ENCODE results near the gene MAP4. TPM values are rescaled to one million over a fixed set of nuclear protein-coding genes. Genes with fewer than 3 reads are reported as not detected.

Gene MAP4
- total RNA-seq, 2 donors from 2014 or later, result 152 to 169 TPM

GRCh38 chr3:47849699-47850563, 166.3 kb downstream of the MAP4 start:
- 95 to 96% methylated on average over 19 to 35 of the region's 35 CpGs for whole genome bisulfite sequencing, 2 experiments (ENCODE audit: insufficient coverage in 1 of 2, insufficient read length in 1 of 2)
- H3K4me1 ChIP-seq (ENCODE audit: control insufficient read depth, insufficient read depth, low read length), result no peaks in the 10 kb centered on the region
- H3K9ac ChIP-seq (ENCODE audit: extremely low read depth, low read length, poor library complexity, severe bottlenecking), result no peak overlapping the region
- peak; percentile 69 for TF ChIP-seq CTCF (conservative IDR thresholded peaks at IDR 0.05)
- Mint-ChIP-seq H3K36me3 (ENCODE audit: low read depth) (peaks cover 61% of the 10 kb centered on the region), H3K27ac (peak overlapping the region; percentile 76), H3K4me1 (no peaks in the 10 kb centered on the region), H3K4me3 (no peak overlapping the region), H3K27me3 (ENCODE audit: insufficient read depth) (no peaks in the 10 kb centered on the region), H3K9me3 (no peaks in the 10 kb centered on the region)
- H3K27me3 ChIP-seq (ENCODE audit: control insufficient read depth, insufficient read depth, low read length, poor library complexity, severe bottlenecking), result no peaks in the 10 kb centered on the region
- no peak overlapping the region for H3K4me3 ChIP-seq (ENCODE audit: low read length)
- peaks cover 89% of the 10 kb centered on the region for H3K36me3 ChIP-seq (ENCODE audit: control insufficient read depth, insufficient read depth, low read length)
- H3K27ac ChIP-seq (ENCODE audit: low read depth, low read length), result peak overlapping the region; percentile 49
- no peaks in the 10 kb centered on the region for H3K9me3 ChIP-seq (ENCODE audit: control insufficient read depth, low read length)
- DNase-seq, result no peak

GRCh38 chr3:47849186-47849698, 167.0 kb downstream of the MAP4 start:
- H3K36me3 ChIP-seq (ENCODE audit: control insufficient read depth, insufficient read depth, low read length), result peaks cover 89% of the 10 kb centered on the region
- no peaks in the 10 kb centered on the region for H3K4me1 Mint-ChIP-seq
- WGBS, 2 experiments (ENCODE audit: insufficient coverage in 1 of 2, insufficient read length in 1 of 2), result 96 to 98% methylated on average over 13 to 14 of the region's 14 CpGs
- H3K27ac Mint-ChIP-seq, result no peak overlapping the region
- no peaks in the 10 kb centered on the region for H3K27me3 ChIP-seq (ENCODE audit: control insufficient read depth, insufficient read depth, low read length, poor library complexity, severe bottlenecking)
- no peaks in the 10 kb centered on the region for H3K9me3 ChIP-seq (ENCODE audit: control insufficient read depth, low read length)
- peaks cover 64% of the 10 kb centered on the region for H3K36me3 Mint-ChIP-seq (ENCODE audit: low read depth)
- H3K27ac ChIP-seq (ENCODE audit: low read depth, low read length), result peak overlapping the region; percentile 49
- no peak for TF ChIP-seq CTCF (conservative IDR thresholded peaks at IDR 0.05)
- H3K4me1 ChIP-seq (ENCODE audit: control insufficient read depth, insufficient read depth, low read length), result no peaks in the 10 kb centered on the region
- no peaks in the 10 kb centered on the region for H3K9me3 Mint-ChIP-seq
- H3K4me3 Mint-ChIP-seq, result no peak overlapping the region
- no peak overlapping the region for H3K9ac ChIP-seq (ENCODE audit: extremely low read depth, low read length, poor library complexity, severe bottlenecking)
- no peak overlapping the region for H3K4me3 ChIP-seq (ENCODE audit: low read length)
- H3K27me3 Mint-ChIP-seq (ENCODE audit: insufficient read depth), result no peaks in the 10 kb centered on the region
- DNase-seq, result no peak

GRCh38 chr3:47848599-47849117, 167.6 kb downstream of the MAP4 start:
- WGBS, 2 experiments (ENCODE audit: insufficient coverage in 1 of 2, insufficient read length in 1 of 2), result 95 to 96% methylated on average over 15 to 23 of the region's 23 CpGs
- Histone ChIP-seq H3K9ac (ENCODE audit: extremely low read depth, low read length, poor library complexity, severe bottlenecking) (no peak overlapping the region), H3K4me1 (ENCODE audit: control insufficient read depth, insufficient read depth, low read length) (no peaks in the 10 kb centered on the region), H3K9me3 (ENCODE audit: control insufficient read depth, low read length) (no peaks in the 10 kb centered on the region), H3K27ac (ENCODE audit: low read depth, low read length) (peak overlapping the region; percentile 49), H3K27me3 (ENCODE audit: control insufficient read depth, insufficient read depth, low read length, poor library complexity, severe bottlenecking) (no peaks in the 10 kb centered on the region), H3K36me3 (ENCODE audit: control insufficient read depth, insufficient read depth, low read length) (peaks cover 91% of the 10 kb centered on the region), H3K4me3 (ENCODE audit: low read length) (no peak overlapping the region)
- no peak overlapping the region for H3K27ac Mint-ChIP-seq
- H3K36me3 Mint-ChIP-seq (ENCODE audit: low read depth), result peaks cover 67% of the 10 kb centered on the region
- H3K4me1 Mint-ChIP-seq, result peaks cover 4% of the 10 kb centered on the region
- H3K27me3 Mint-ChIP-seq (ENCODE audit: insufficient read depth), result no peaks in the 10 kb centered on the region
- no peaks in the 10 kb centered on the region for H3K9me3 Mint-ChIP-seq
- no peak for TF ChIP-seq CTCF (conservative IDR thresholded peaks at IDR 0.05)
- no peak for DNase-seq
- H3K4me3 Mint-ChIP-seq, result no peak overlapping the region
